ENCODE measurements around the gene AOPEP. TPM values are rescaled to one million over a fixed set of nuclear protein-coding genes. Genes with fewer than 3 reads are reported as not detected.

The AOPEP gene
- total and polyA plus RNA-seq, 2 of the 13 experiments (the other 11 are each of a cell fraction or from before 2014, with no cell fraction given), result 22.2 to 41.6 TPM

GRCh38 chr9:94827584-94828304 lies 101.2 kb downstream of the AOPEP start (continued):
- TF ChIP-seq ZNF609 (CRISPR knock-in tag; IDR thresholded peaks at IDR 0.05; ENCODE audit: borderline replicate concordance) (peak; percentile 60; the same call in 1 of the 2 replicates), ZNF678 (CRISPR knock-in tag; IDR thresholded peaks at IDR 0.05) (no peak), IRX3 (CRISPR knock-in tag; IDR thresholded peaks at IDR 0.05; ENCODE audit: borderline replicate concordance, low read depth) (no peak), ZC3H4 (CRISPR knock-in tag; IDR thresholded peaks at IDR 0.05; ENCODE audit: borderline replicate concordance) (no peak), TARDBP (CRISPR knock-in tag; IDR thresholded peaks at IDR 0.05) (peak; percentile 50; the same call in 1 of the 2 replicates), NR2F6 (IDR thresholded peaks at IDR 0.05) (peak; percentile 84), NR2F6 (CRISPR knock-in tag; IDR thresholded peaks at IDR 0.05) (peak; percentile 76; the same call in 1 of the 2 replicates), GATAD2A (CRISPR knock-in tag; IDR thresholded peaks at IDR 0.05) (peak; percentile 94), ZNF605 (CRISPR knock-in tag; IDR thresholded peaks at IDR 0.05) (0 out of 2 replicates have a peak, but pooled peaks have one; percentile 16), FIP1L1 (IDR thresholded peaks at IDR 0.05; ENCODE audit: borderline replicate concordance, insufficient read depth, low read depth, low read length) (no peak), ZFY (CRISPR knock-in tag; IDR thresholded peaks at IDR 0.05) (peak; percentile 74), IRF1 (CRISPR knock-in tag; IDR thresholded peaks at IDR 0.05; ENCODE audit: low read depth) (no peak), SNAPC2 (CRISPR knock-in tag; IDR thresholded peaks at IDR 0.05) (no peak), HOXA7 (CRISPR knock-in tag; IDR thresholded peaks at IDR 0.05) (no peak), CBX5 (CRISPR knock-in tag; IDR thresholded peaks at IDR 0.05; ENCODE audit: borderline replicate concordance) (peak; percentile 45; the same call in 1 of the 2 replicates), ELF3 (CRISPR knock-in tag; IDR thresholded peaks at IDR 0.05) (peak; percentile 81), PHF21A (CRISPR knock-in tag; IDR thresholded peaks at IDR 0.05) (peak; percentile 97), POLR2AphosphoS5 (IDR thresholded peaks at IDR 0.05; ENCODE audit: low read depth, low read length) (peak; percentile 71), ZNF747 (CRISPR knock-in tag; IDR thresholded peaks at IDR 0.05; ENCODE audit: borderline replicate concordance) (0 out of 2 replicates have a peak, but pooled peaks have one; percentile 35), ZNF430 (CRISPR knock-in tag; IDR thresholded peaks at IDR 0.05) (peak; percentile 70), ZNF841 (CRISPR knock-in tag; IDR thresholded peaks at IDR 0.05; ENCODE audit: borderline replicate concordance) (no peak), NFYC (CRISPR knock-in tag; IDR thresholded peaks at IDR 0.05) (no peak), ZNF674 (CRISPR knock-in tag; IDR thresholded peaks at IDR 0.05; ENCODE audit: low read depth) (no peak), MLLT10 (CRISPR knock-in tag; IDR thresholded peaks at IDR 0.05) (no peak), PATZ1 (CRISPR knock-in tag; IDR thresholded peaks at IDR 0.05) (peak; percentile 87)
